ENCODE measurements around the gene MID1.
A peak's percentile ranks its signal among the peaks of the same experiment; 100 is the strongest.

MID1 gene

GRCh38 chrX:10649265-10649664, 28.9 kb upstream of the MID1 start:
- no peak for TF ChIP-seq Cebpa-rat (IDR thresholded peaks at IDR 0.05)
- Histone ChIP-seq H3K4me3 (no peak overlapping the region), H3K9me3 (replicated peaks in 1 of 11) (peaks cover 0 to 5% (median 0%) of the 10 kb centered on the region in 11 experiments; a peak in 2 of 22 replicates), H3K36me3 (no peaks in the 10 kb centered on the region), H3K27me3 (peaks cover 96 to 100% (median 100%) of the 10 kb centered on the region in 11 experiments), H3K4me1 (peaks cover 0 to 12% (median 0%) of the 10 kb centered on the region in 10 experiments; a peak in 3 of 20 replicates), H3K4me2 (no peak overlapping the region), H4K20me1 (peaks cover 0 to 4% (median 0%) of the 10 kb centered on the region in 11 experiments; a peak in 4 of 22 replicates), H3K9ac (no peak overlapping the region), H3K27ac (no peak overlapping the region)

GRCh38 chrX:10648614-10649013, 28.2 kb upstream of the MID1 start:
- no peak for TF ChIP-seq Cebpa-rat (IDR thresholded peaks at IDR 0.05)
- Histone ChIP-seq H3K27me3 (peaks cover 93 to 98% (median 96%) of the 10 kb centered on the region in 11 experiments), H3K4me3 (no peak overlapping the region), H3K9me3 (replicated peaks in 1 of 11) (peaks cover 0 to 5% (median 0%) of the 10 kb centered on the region in 11 experiments; a peak in 2 of 22 replicates), H4K20me1 (peaks cover 0 to 4% (median 0%) of the 10 kb centered on the region in 11 experiments; a peak in 4 of 22 replicates), H3K4me1 (peaks cover 0 to 12% (median 0%) of the 10 kb centered on the region in 10 experiments; a peak in 3 of 20 replicates), H3K27ac (no peak overlapping the region), H3K9ac (no peak overlapping the region), H3K36me3 (no peaks in the 10 kb centered on the region), H3K4me2 (no peak overlapping the region)

- no peaks in the 10 kb centered on the region for H3K36me3 ChIP-seq
- TF ChIP-seq Cebpa-rat (IDR thresholded peaks at IDR 0.05), result no peak
- H3K27me3 ChIP-seq, result peaks cover 69 to 90% (median 84%) of the 10 kb centered on the region in 11 experiments
- no peak overlapping the region for H3K4me2 ChIP-seq
- no peaks in the 10 kb centered on the region; a peak in 1 of 22 replicates for H4K20me1 ChIP-seq
- H3K4me3 ChIP-seq, result no peak overlapping the region
- no peak overlapping the region for H3K9ac ChIP-seq
- H3K4me1 ChIP-seq, result peaks cover 0 to 5% (median 0%) of the 10 kb centered on the region in 10 experiments; a peak in 2 of 20 replicates
- H3K27ac ChIP-seq, result no peak overlapping the region
- H3K9me3 ChIP-seq (replicated peaks in 1 of 11), result peaks cover 0 to 13% (median 3%) of the 10 kb centered on the region in 11 experiments; a peak in 5 of 22 replicates
Observed at GRCh38 chrX:10636851-10637250, 16.5 kb upstream of the MID1 start.

- H4K20me1 ChIP-seq, result no peaks in the 10 kb centered on the region; a peak in 1 of 22 replicates
- H3K4me3 ChIP-seq, result no peak overlapping the region
- TF ChIP-seq Cebpa-rat (IDR thresholded peaks at IDR 0.05), result no peak
- peaks cover 74 to 92% (median 88%) of the 10 kb centered on the region in 11 experiments for H3K27me3 ChIP-seq
- 0 out of 22 replicates have a peak overlapping the region, but pooled peaks of 1 of the 11 experiments have one; percentile 9 for H3K4me2 ChIP-seq
- peaks cover 0 to 13% (median 3%) of the 10 kb centered on the region in 11 experiments; a peak in 5 of 22 replicates for H3K9me3 ChIP-seq (replicated peaks in 1 of 11)
- peaks cover 0 to 5% (median 0%) of the 10 kb centered on the region in 10 experiments; a peak in 2 of 20 replicates for H3K4me1 ChIP-seq
- no peak overlapping the region for H3K27ac ChIP-seq
- H3K36me3 ChIP-seq, result no peaks in the 10 kb centered on the region
- H3K9ac ChIP-seq, result no peak overlapping the region
Observed at GRCh38 chrX:10636337-10636736, 16.0 kb upstream of the MID1 start.

- Histone ChIP-seq H3K9ac (no peak overlapping the region), H3K4me2 (no peak overlapping the region), H3K4me1 (peaks cover 0 to 5% (median 0%) of the 10 kb centered on the region in 10 experiments; a peak in 2 of 20 replicates), H3K36me3 (no peaks in the 10 kb centered on the region), H3K4me3 (no peak overlapping the region), H3K9me3 (replicated peaks in 1 of 11) (peaks cover 0 to 12% (median 3%) of the 10 kb centered on the region in 11 experiments; a peak in 5 of 22 replicates), H3K27ac (no peak overlapping the region), H3K27me3 (peaks cover 89 to 100% (median 100%) of the 10 kb centered on the region in 11 experiments), H4K20me1 (no peaks in the 10 kb centered on the region; a peak in 1 of 22 replicates)
- no peak for TF ChIP-seq Cebpa-rat (IDR thresholded peaks at IDR 0.05)
Observed at GRCh38 chrX:10634392-10635161, 14.2 kb upstream of the MID1 start.

GRCh38 chrX:10633722-10634121, 13.3 kb upstream of the MID1 start:
- H3K4me2 ChIP-seq, result 0 out of 22 replicates have a peak overlapping the region, but pooled peaks of 2 of the 11 experiments have one; percentile 9 to 11

GRCh38 chrX:10631416-10632145, 11.2 kb upstream of the MID1 start:
- Histone ChIP-seq H3K27me3 (peaks cover 93 to 100% (median 99%) of the 10 kb centered on the region in 11 experiments), H4K20me1 (no peaks in the 10 kb centered on the region), H3K4me2 (no peak overlapping the region), H3K4me1 (peaks cover 0 to 5% (median 0%) of the 10 kb centered on the region in 10 experiments; a peak in 2 of 20 replicates), H3K27ac (no peak overlapping the region), H3K4me3 (no peak overlapping the region), H3K36me3 (no peaks in the 10 kb centered on the region), H3K9ac (no peak overlapping the region), H3K9me3 (replicated peaks in 1 of 11) (no peaks in the 10 kb centered on the region)
- no peak for TF ChIP-seq Cebpa-rat (IDR thresholded peaks at IDR 0.05)

More at GRCh38 chrX:10633722-10634121, 13.3 kb upstream of the MID1 start:
- no peak for TF ChIP-seq Cebpa-rat (IDR thresholded peaks at IDR 0.05)
- Histone ChIP-seq H4K20me1 (no peaks in the 10 kb centered on the region; a peak in 1 of 22 replicates), H3K4me1 (peaks cover 0 to 5% (median 0%) of the 10 kb centered on the region in 10 experiments; a peak in 2 of 20 replicates), H3K9me3 (replicated peaks in 1 of 11) (peaks cover 0 to 7% (median 0%) of the 10 kb centered on the region in 11 experiments; a peak in 5 of 22 replicates), H3K27ac (no peak overlapping the region), H3K4me3 (no peak overlapping the region), H3K36me3 (no peaks in the 10 kb centered on the region), H3K9ac (no peak overlapping the region), H3K27me3 (peaks cover 90 to 100% (median 100%) of the 10 kb centered on the region in 11 experiments)

- Histone ChIP-seq H3K4me2 (no peak overlapping the region), H3K36me3 (no peaks in the 10 kb centered on the region), H3K4me3 (no peak overlapping the region), H3K4me1 (peaks cover 0 to 5% (median 0%) of the 10 kb centered on the region in 10 experiments; a peak in 2 of 20 replicates), H3K9ac (no peak overlapping the region), H3K27me3 (peaks cover 92 to 100% (median 99%) of the 10 kb centered on the region in 11 experiments), H3K27ac (no peak overlapping the region), H4K20me1 (no peaks in the 10 kb centered on the region), H3K9me3 (replicated peaks in 1 of 11) (no peaks in the 10 kb centered on the region)
- no peak for TF ChIP-seq Cebpa-rat (IDR thresholded peaks at IDR 0.05)
Observed at GRCh38 chrX:10630320-10630719, 9.9 kb upstream of the MID1 start.
